GM12891 (cell line): ENCODE results near the gene EFEMP1.

Experiments
- POLR2A ChIP-seq: IDR thresholded peaks from 2 replicates; pipeline ENCODE4 v1.6.1; 2011; ENCODE audit warnings: low read depth, low read length, control low read depth
- POLR2AphosphoS5 ChIP-seq: IDR thresholded peaks from 2 replicates; pipeline ENCODE4 v1.6.1; 2011; ENCODE audit warnings: low read depth, low read length, control low read depth
- POU2F2 ChIP-seq: IDR thresholded peaks from 2 replicates; pipeline ENCODE4 v1.6.1; 2011; ENCODE audit warnings: low read depth, mild to moderate bottlenecking, control low read depth, low read length, moderate library complexity
- SPI1 ChIP-seq: IDR thresholded peaks from 2 replicates; pipeline ENCODE4 v1.6.1; 2011; ENCODE audit warnings: low read depth, low read length, control low read depth
- TAF1 ChIP-seq: IDR thresholded peaks from 2 replicates; pipeline ENCODE4 v1.6.1; 2011; ENCODE audit warnings: low read depth, low read length, control low read depth

DNA sequence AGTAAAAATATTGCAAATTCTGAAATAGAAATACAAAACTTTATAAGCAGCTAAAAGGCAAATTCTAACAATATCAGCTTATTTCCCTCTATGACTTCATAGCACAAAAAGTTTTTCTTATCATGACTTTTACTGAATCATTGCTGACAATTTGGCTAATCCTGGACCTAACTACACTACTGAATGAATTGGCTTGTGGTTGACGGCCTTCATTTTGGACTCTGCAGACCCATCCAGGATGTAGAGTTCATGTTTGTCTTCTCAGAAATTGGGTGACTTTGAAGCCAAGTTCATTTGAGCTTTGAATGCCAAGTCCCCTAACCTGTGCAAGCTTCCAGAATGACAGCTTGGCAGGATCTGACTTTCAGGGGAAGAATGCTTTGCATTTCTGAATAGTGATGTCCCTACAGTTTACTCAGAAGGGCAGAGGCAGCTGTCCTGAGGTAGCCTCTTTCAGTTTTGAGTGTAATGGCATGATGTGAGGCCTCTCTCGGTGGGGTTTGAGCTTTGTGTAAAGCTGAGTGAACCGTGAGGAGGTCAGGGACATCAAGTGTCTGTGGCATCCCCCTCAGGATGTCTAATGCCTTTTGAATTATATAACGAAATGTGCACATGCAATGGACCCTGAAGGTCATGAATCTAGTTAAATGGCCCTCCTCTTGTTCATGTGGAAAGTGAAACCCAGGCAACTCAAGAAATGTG is 48.0 kb downstream of the EFEMP1 start:
- TF ChIP-seq TAF1: no peak
- TF ChIP-seq POLR2A: no peak
- TF ChIP-seq POLR2AphosphoS5: no peak
- no peak for TF ChIP-seq POU2F2
- no peak for TF ChIP-seq SPI1
